Osteoblast (primary cell): ENCODE data around the gene OSTN. TPM values are rescaled to one million over a fixed set of nuclear protein-coding genes. Genes with fewer than 3 reads are reported as not detected.

Experiments used
- DNase-seq: peaks from one replicate; pipeline ENCODE4 v3.0.0; 2011; ENCODE audit warnings: low spot score, mixed read lengths; ENCODE audit not compliant: insufficient read length; ENCODE audit errors: missing footprints
- H2AFZ ChIP-seq: 2 replicates; pipeline ENCODE4 v1.6.0; 2011; ENCODE audit warnings: mild to moderate bottlenecking, low read length
- H3K27ac ChIP-seq: 2 replicates; pipeline ENCODE4 v1.5.1; 2011; ENCODE audit warnings: mild to moderate bottlenecking, low read depth, low read length, moderate library complexity
- H3K27me3 ChIP-seq: 2 replicates; pipeline ENCODE4 v1.6.0; 2012; ENCODE audit warnings: mild to moderate bottlenecking, control low read depth, inconsistent platforms, low read length, moderate library complexity; ENCODE audit not compliant: insufficient read depth
- H3K36me3 ChIP-seq: 2 replicates; pipeline ENCODE4 v1.5.1; 2011; ENCODE audit warnings: mild to moderate bottlenecking, low read length, control low read depth, moderate library complexity; ENCODE audit not compliant: insufficient read depth
- H3K4me1 ChIP-seq: 2 replicates; pipeline ENCODE4 v1.5.1; 2011; ENCODE audit warnings: mild to moderate bottlenecking, low read length, control low read depth, moderate library complexity; ENCODE audit not compliant: insufficient read depth
- H3K4me2 ChIP-seq: 2 replicates; pipeline ENCODE4 v1.6.0; 2011; ENCODE audit warnings: mild to moderate bottlenecking, low read length; ENCODE audit not compliant: insufficient read depth
- H3K4me3 ChIP-seq: fragments of 200-600 bp; sonication (generic); 3 replicates; pipeline ENCODE4 v1.5.1; 2012; ENCODE audit warnings: mild to moderate bottlenecking, low read length, inconsistent platforms; ENCODE audit not compliant: insufficient read depth
- H3K79me2 ChIP-seq: 2 replicates; pipeline ENCODE4 v1.6.0; 2012; ENCODE audit warnings: mild to moderate bottlenecking, low read length, control low read depth, inconsistent platforms; ENCODE audit not compliant: insufficient read depth
- H3K9me3 ChIP-seq: 2 replicates; pipeline ENCODE4 v1.5.1; 2011; ENCODE audit warnings: low read depth, low read length, control low read depth
- H4K20me1 ChIP-seq: 2 replicates; pipeline ENCODE4 v1.6.0; 2012; ENCODE audit warnings: mild to moderate bottlenecking, low read length, control low read depth; ENCODE audit not compliant: insufficient read depth
- CTCF ChIP-seq: IDR thresholded peaks from 2 replicates; pipeline ENCODE4 v1.5.1; 2011; ENCODE audit warnings: mild to moderate bottlenecking, low read depth, low read length, moderate library complexity; ENCODE audit errors: extremely low read depth
- total RNA-seq: library from RNA; depleted of rRNA; stranded (reverse); fragments of >200 nt; gene quantifications from 2 replicates; pipeline ENCODE4 v1.2.3, GENCODE V29; 2012

OSTN gene
- total RNA-seq, 1 donor, result under 0.01 TPM

GRCh38 chr3:191275751-191276150 lies 76.7 kb downstream of the OSTN start:
- Histone ChIP-seq H2AFZ (no peak overlapping the region), H4K20me1 (no peaks in the 10 kb centered on the region), H3K27me3 (no peaks in the 10 kb centered on the region), H3K27ac (no peak overlapping the region), H3K4me2 (no peak overlapping the region), H3K4me1 (no peaks in the 10 kb centered on the region), H3K36me3 (no peaks in the 10 kb centered on the region), H3K9me3 (no peaks in the 10 kb centered on the region), H3K4me3 (no peak overlapping the region), H3K79me2 (no peaks in the 10 kb centered on the region)
- no peak for DNase-seq
- no peak for TF ChIP-seq CTCF

- H3K36me3 ChIP-seq, result no peaks in the 10 kb centered on the region
- DNase-seq, result no peak
- H3K27ac ChIP-seq, result no peak overlapping the region
- H2AFZ ChIP-seq, result no peak overlapping the region
- no peaks in the 10 kb centered on the region for H3K27me3 ChIP-seq
- H3K4me1 ChIP-seq, result peaks cover 12% of the 10 kb centered on the region
- no peaks in the 10 kb centered on the region for H3K79me2 ChIP-seq
- TF ChIP-seq CTCF, result no peak
- H3K4me3 ChIP-seq, result no peak overlapping the region
- H4K20me1 ChIP-seq, result no peaks in the 10 kb centered on the region
- no peak overlapping the region for H3K4me2 ChIP-seq
- no peaks in the 10 kb centered on the region for H3K9me3 ChIP-seq
Measured at GRCh38 chr3:191280111-191280510, 81.1 kb downstream of the OSTN start.

- no peak overlapping the region for H3K4me2 ChIP-seq
- no peaks in the 10 kb centered on the region for H3K36me3 ChIP-seq
Measured at GRCh38 chr3:191280882-191281281, 81.8 kb downstream of the OSTN start.

More at GRCh38 chr3:191280882-191281281, 81.8 kb downstream of the OSTN start:
- no peak overlapping the region for H2AFZ ChIP-seq
- no peaks in the 10 kb centered on the region for H3K9me3 ChIP-seq
- no peaks in the 10 kb centered on the region for H3K27me3 ChIP-seq
- no peak overlapping the region for H3K27ac ChIP-seq
- peaks cover 12% of the 10 kb centered on the region for H3K4me1 ChIP-seq
- no peak for TF ChIP-seq CTCF
- no peak overlapping the region for H3K4me3 ChIP-seq
- no peaks in the 10 kb centered on the region for H4K20me1 ChIP-seq
- H3K79me2 ChIP-seq, result no peaks in the 10 kb centered on the region
- DNase-seq, result no peak
